ENCODE measurements around the gene AKR1E2.

GRCh38 chr10:4820804-4821401, 5.1 kb upstream of the AKR1E2 start:
- TF ChIP-seq POLR2A (IDR thresholded peaks at IDR 0.05; ENCODE audit: low read depth, low read length) (no peak), POLR2AphosphoS5 (IDR thresholded peaks at IDR 0.05; ENCODE audit: low read depth, low read length) (no peak)

Measured in GM12891 (cell line).